Heart left ventricle (tissue), 16 donors: ENCODE measurements around the gene AGK. TPM values are rescaled to one million over a fixed set of nuclear protein-coding genes. Genes with fewer than 3 reads are reported as not detected.

ENCODE experiments used
- ATAC-seq, 4 donors: fragments of 200-7000 bp; cut with Tn5 transposase; one replicate each; pipeline ENCODE4 v1.9.1; 2020 to 2022; ENCODE audit warnings: moderate library complexity in 4 of 4, mild to moderate bottlenecking in 3 of 4, moderate number of reproducible peaks in 1 of 4
- DNase-seq, 5 donors: peaks; one replicate each; pipeline ENCODE4 v3.0.0-alpha.2; 2020
- H3K27ac ChIP-seq, 12 donors: fragments of 200-600 bp; sonication (generic) in 4 of 12; one replicate each; pipeline versions ENCODE4 v1.5.0 to v1.8.0; 2016 to 2022; ENCODE audit warnings: mild to moderate bottlenecking in 2 of 12
- H3K27me3 ChIP-seq, 9 donors: fragments of 200-600 bp; sonication (generic) in 2 of 9; one replicate each; pipeline versions ENCODE4 v1.5.1 to v1.8.0; 2016 to 2022; ENCODE audit warnings: mild to moderate bottlenecking in 3 of 9
- H3K36me3 ChIP-seq, 9 donors: fragments of 200-600 bp; sonication (generic) in 2 of 9; one replicate each; pipeline versions ENCODE4 v1.5.0 to v1.8.0; 2018 to 2022; ENCODE audit warnings: mild to moderate bottlenecking in 2 of 9
- H3K4me1 ChIP-seq, 12 donors: fragments of 200-600 bp; sonication (generic) in 4 of 12; one replicate each; pipeline versions ENCODE4 v1.5.0 to v1.8.0; 2016 to 2022; ENCODE audit warnings: mild to moderate bottlenecking in 3 of 12
- H3K4me3 ChIP-seq, 12 donors: fragments of 200-600 bp; sonication (generic) in 4 of 12; one replicate each; pipeline versions ENCODE4 v1.5.0 to v1.8.0; 2017 to 2022; ENCODE audit warnings: mild to moderate bottlenecking in 9 of 12, moderate library complexity in 4 of 12
- H3K9me3 ChIP-seq, 12 donors: fragments of 200-600 bp; sonication (generic) in 4 of 12; one replicate each; pipeline versions ENCODE4 v1.5.0 to v1.8.0; 2016 to 2022; ENCODE audit warnings: mild to moderate bottlenecking in 1 of 12
- CTCF ChIP-seq, 12 donors: fragments of 200-600 bp; sonication (generic) in 4 of 12; IDR thresholded peaks; one replicate each; pipeline versions ENCODE4 v1.5.0 to v1.8.0; 2018 to 2022; ENCODE audit warnings: antibody characterized with exemption in 12 of 12, mild to moderate bottlenecking in 5 of 12
- POLR2A ChIP-seq, 2 donors: fragments of 450-650 bp; IDR thresholded peaks; one replicate each; pipeline ENCODE4 v1.6.1; 2017; ENCODE audit warnings: antibody characterized with exemption in 2 of 2, mild to moderate bottlenecking in 2 of 2, moderate library complexity in 2 of 2
- WGBS, 4 donors: extraction: QIAGEN DNeasy Blood & Tissue Kit in 2 of 4; methylation state at CpG; one replicate each; pipeline versions ENCODE4 v1.1.5 to v1.1.7; 2013 to 2018; 5-methylcytosine and 5-hydroxymethylcytosine counted together
- intact Hi-C, 10 donors: fragments of 100-400 bp; cut with DNase I; formaldehyde crosslinking; loops; one replicate each; pipeline versions ENCODE4 v1.11.1 to v1.14.2; 2022
- polyA plus RNA-seq, 2 donors: library from polyadenylated mRNA; stranded (reverse); fragments of 200-250 nt; gene quantifications; one replicate each; pipeline ENCODE4 v1.2.3, GENCODE V29; 2013
- total RNA-seq, 9 donors: library from RNA; depleted of rRNA in 2 of 9; stranded (reverse); fragments of >200 nt in 2 of 9; fragmentation: NEBNext Ultra II Directional in 3 of 9; extraction: Animal tissue kit (Norgen Biotek cat#: 25700) in 3 of 9; gene quantifications; one replicate each; pipeline versions ENCODE4 v1.1.0 to v1.2.4, GENCODE V29; 2016 to 2023
- donor health status: ischemic (EF 13 %, LVEDD 7.1; RV severe dilation, severe dysfunction).
- donor health status: healthy with polysubstance abuse.
- donor health status: DM: no; HTN: yes; CAD: no.
- donor health status: DM: no; HTN: no; CAD: no.
- donor health status: ischemic (EF 25% LVEDD 6.9; RV normal size, moderate dysfunction).
- donor health status: ischemic (EF 25% LVEDD 5.7; RV mildly dilated, moderate dysfunction).
- donor health status: healthy.
- donor health status: DM: yes; HTN: yes; CAD: no.
- donor health status: ischemic (EF 35%, LVEDD 5.7; RV mildly dilated, moderate dysfunction).
- donor health status: nonischemic (EF 11% LVEDD 7.7; RV severe dilation, severe dysfunction).
- donor health status: DM: yes; HTN: yes; CAD: no.
- donor health status: PGD.
- donor health status: ischemic (EF 29% LVEDD 5.4; RV normal size, mild dysfunction).
- donor health status: nonischemic (EF 23%, LVEDD 6.1; RV moderate dilation, normal function).

AGK gene
- total and polyA plus RNA-seq, 11 donors: 21.4 to 49.8 (median 37.9) TPM

GRCh38 chr7:141585592-141586510 lies 34.6 kb downstream of the AGK start:
- Histone ChIP-seq H3K27me3 (no peaks in the 10 kb centered on the region), H3K4me3 (no peak overlapping the region), H3K9me3 (no peaks in the 10 kb centered on the region), H3K36me3 (peaks cover 0 to 4% (median 0%) of the 10 kb centered on the region in 9 donors), H3K4me1 (peaks cover 0 to 21% (median 7%) of the 10 kb centered on the region in 12 donors), H3K27ac (peak overlapping the region in 1 of 12 donors; percentile 12)
- peak in 3 of 4 donors; percentile 24 to 62 (median 36) for ATAC-seq
- 71 to 85% (median 83%) methylated on average over 6 of the region's 6 CpGs for WGBS, 4 donors
- DNase-seq: no peak
- TF ChIP-seq POLR2A (IDR thresholded peaks at IDR 0.05) (no peak), CTCF (IDR thresholded peaks at IDR 0.05) (no peak)
- intact Hi-C loops: no loop called here

- ATAC-seq (no peak), DNase-seq (no peak)
- no peak for TF ChIP-seq CTCF (IDR thresholded peaks at IDR 0.05)
- no peak for TF ChIP-seq POLR2A (IDR thresholded peaks at IDR 0.05)
- WGBS, 4 donors: 80 to 94% (median 91%) methylated on average over 4 of the region's 4 CpGs
- Histone ChIP-seq H3K36me3 (peaks cover 0 to 4% (median 0%) of the 10 kb centered on the region in 9 donors), H3K4me1 (peaks cover 0 to 21% (median 7%) of the 10 kb centered on the region in 12 donors), H3K27me3 (no peaks in the 10 kb centered on the region), H3K27ac (peak overlapping the region in 1 of 12 donors; percentile 12), H3K4me3 (no peak overlapping the region), H3K9me3 (no peaks in the 10 kb centered on the region)
- intact Hi-C loops: no loop called here
These were observed 35.7 kb downstream of the AGK start for GRCh38 chr7:141586878-141587277.

GRCh38 chr7:141587304-141587703 lies 36.1 kb downstream of the AGK start:
- peaks cover 0 to 18% (median 7%) of the 10 kb centered on the region in 12 donors for H3K4me1 ChIP-seq
- intact Hi-C loops: no loop called here
- no peak for TF ChIP-seq POLR2A (IDR thresholded peaks at IDR 0.05)
- no peak for TF ChIP-seq CTCF (IDR thresholded peaks at IDR 0.05)
- no peaks in the 10 kb centered on the region for H3K9me3 ChIP-seq
- WGBS, 4 donors: 92 to 94% (median 93%) methylated on average over 4 of the region's 4 CpGs
- peaks cover 0 to 4% (median 0%) of the 10 kb centered on the region in 9 donors for H3K36me3 ChIP-seq
- H3K27me3 ChIP-seq: no peaks in the 10 kb centered on the region
- H3K4me3 ChIP-seq: no peak overlapping the region
- no peak overlapping the region for H3K27ac ChIP-seq
- no peak for ATAC-seq
- no peak for DNase-seq

GRCh38 chr7:141588912-141589311 lies 37.7 kb downstream of the AGK start:
- Histone ChIP-seq H3K9me3 (no peaks in the 10 kb centered on the region), H3K27ac (no peak overlapping the region), H3K4me3 (no peak overlapping the region), H3K4me1 (peaks cover 0 to 29% (median 9%) of the 10 kb centered on the region in 12 donors), H3K27me3 (no peaks in the 10 kb centered on the region), H3K36me3 (peaks cover 0 to 10% (median 4%) of the 10 kb centered on the region in 9 donors)
- DNase-seq: no peak
- TF ChIP-seq CTCF (IDR thresholded peaks at IDR 0.05) (no peak), POLR2A (IDR thresholded peaks at IDR 0.05) (no peak)
- 89 to 94% (median 91%) methylated on average over 4 of the region's 4 CpGs for WGBS, 4 donors
- intact Hi-C loops: no loop called here
- ATAC-seq: no peak
